H1 (cell line): ENCODE results near the gene SNRPD3. TPM values are rescaled to one million over a fixed set of nuclear protein-coding genes. Genes with fewer than 3 reads are reported as not detected.
"Not testable (repeated sequence)": the region's sequence is repeated elsewhere in the genome, so short reads cannot be mapped to it uniquely, and the experiment has no call there.

Source experiments
- CTCF ChIA-PET: fragments of 300-600 bp; sonication (Branson Sonifier 250); formaldehyde crosslinking; loops from one replicate; lab custom pipeline; 2021; ENCODE audit not compliant: partially characterized antibody; lab: Charles Lee
- POLR2A ChIA-PET: fragments of 300-600 bp; sonication (Branson Sonifier 250); formaldehyde crosslinking; loops from one replicate; lab custom pipeline; 2021; ENCODE audit warnings: inconsistent platforms; ENCODE audit not compliant: partially characterized antibody; lab: Charles Lee
- DNase-seq, 2 experiments: peaks; one replicate each; pipeline versions ENCODE4 v3.0.0 to v3.0.0-alpha.2; 2010 to 2022; ENCODE audit warnings: low spot score in 2 of 2, low read depth in 1 of 2, mixed read lengths in 1 of 2
- FAIRE-seq: peaks from 2 replicates; lab custom pipeline; 2011; peaks lifted over from hg19 to GRCh38; lab: Jason Lieb, UNC
- H2AFZ ChIP-seq: 2 replicates; pipeline ENCODE4 v1.8.1; 2012; ENCODE audit warnings: low read length, inconsistent platforms
- H2AK5ac ChIP-seq: 2 replicates; pipeline ENCODE4 v1.6.1; 2013; ENCODE audit warnings: low read depth, low read length
- H2BK120ac ChIP-seq: replicated peaks from 2 replicates; pipeline ENCODE3; 2013; ENCODE audit warnings: low read depth, low read length, inconsistent platforms
- H2BK12ac ChIP-seq: 2 replicates; pipeline ENCODE4 v1.6.1; 2013; ENCODE audit warnings: low read depth, low read length
- H2BK15ac ChIP-seq: 2 replicates; pipeline ENCODE4 v1.6.1; 2013; ENCODE audit warnings: low read length
- H2BK20ac ChIP-seq: 2 replicates; pipeline ENCODE4 v1.6.1; 2013; ENCODE audit warnings: low read length
- H2BK5ac ChIP-seq: 2 replicates; pipeline ENCODE4 v1.6.1; 2013; ENCODE audit warnings: low read depth, low read length
- H3K14ac ChIP-seq: 2 replicates; pipeline ENCODE4 v1.6.1; 2013; ENCODE audit warnings: inconsistent platforms; ENCODE audit not compliant: insufficient read length
- H3K18ac ChIP-seq: 2 replicates; pipeline ENCODE4 v1.6.1; 2013; ENCODE audit warnings: low read length; ENCODE audit errors: extremely low read depth
- H3K23ac ChIP-seq: 2 replicates; pipeline ENCODE4 v1.6.1; 2013; ENCODE audit warnings: inconsistent platforms; ENCODE audit not compliant: insufficient read length
- H3K23me2 ChIP-seq: 2 replicates; pipeline ENCODE4 v1.6.1; 2013; ENCODE audit warnings: low read depth, low read length
- H3K27ac ChIP-seq: 2 replicates; pipeline ENCODE4 v1.6.1; 2011; ENCODE audit warnings: low read depth, low read length, inconsistent platforms
- H3K27me3 ChIP-seq, 4 experiments: replicated peaks in 1 of 4; 1 replicate in 1 of 4; 2 replicates in 3 of 4; pipeline versions ENCODE4 v1.6.1 to v1.8.1; 2011 to 2013; ENCODE audit warnings: low read length in 3 of 4, mild to moderate bottlenecking in 3 of 4, inconsistent platforms in 2 of 4, mixed read lengths in 2 of 4, moderate library complexity in 1 of 4; ENCODE audit not compliant: control insufficient read depth in 3 of 4, insufficient read depth in 3 of 4; ENCODE audit errors: extremely low read depth in 1 of 4
- H3K36me3 ChIP-seq, 4 experiments: 2 replicates each; pipeline versions ENCODE4 v1.6.1 to v1.8.1; 2011 to 2013; ENCODE audit warnings: mild to moderate bottlenecking in 4 of 4, low read length in 3 of 4, moderate library complexity in 2 of 4, control low read depth in 1 of 4, inconsistent platforms in 1 of 4; ENCODE audit not compliant: insufficient read depth in 4 of 4, control insufficient read depth in 2 of 4
- H3K4ac ChIP-seq: replicated peaks from 2 replicates; pipeline ENCODE3; 2013; ENCODE audit warnings: low read length, low read depth, mixed read lengths, inconsistent platforms; ENCODE audit not compliant: insufficient read length
- H3K4me1 ChIP-seq, 4 experiments: replicated peaks in 1 of 4; 1 replicate in 1 of 4; 2 replicates in 3 of 4; pipeline versions ENCODE4 v1.6.1 to v1.8.1; 2011 to 2013; ENCODE audit warnings: low read length in 3 of 4, inconsistent platforms in 2 of 4, mixed read lengths in 1 of 4; ENCODE audit not compliant: insufficient read depth in 4 of 4, control insufficient read depth in 3 of 4
- H3K4me2 ChIP-seq, 2 experiments: 2 replicates each; pipeline versions ENCODE4 v1.6.1 to v1.8.1; 2011 to 2013; ENCODE audit warnings: low read depth in 2 of 2, low read length in 2 of 2, control low read depth in 1 of 2, inconsistent platforms in 1 of 2, mild to moderate bottlenecking in 1 of 2; ENCODE audit not compliant: insufficient read depth in 1 of 2
- H3K4me3 ChIP-seq, 4 experiments: fragments of 200-600, 300-600 bp in 1 of 4; sonication (generic), shearing (Covaris generic), sonication (Bioruptor Twin) in 1 of 4; 2 replicates each; pipeline versions ENCODE4 v1.5.1 to v1.8.1; 2011 to 2016; ENCODE audit warnings: low read length in 4 of 4, low read depth in 3 of 4, control low read depth in 2 of 4, inconsistent platforms in 2 of 4, mild to moderate bottlenecking in 2 of 4, mixed read lengths in 1 of 4, moderate library complexity in 1 of 4; ENCODE audit not compliant: insufficient read depth in 2 of 4; ENCODE audit errors: extremely low read depth in 1 of 4
- H3K56ac ChIP-seq: replicated peaks from 2 replicates; pipeline ENCODE3; 2013; ENCODE audit warnings: low read depth, mild to moderate bottlenecking, mixed read lengths, low read length, inconsistent platforms; ENCODE audit not compliant: insufficient read length
- H3K79me1 ChIP-seq: 2 replicates; pipeline ENCODE4 v1.6.1; 2013; ENCODE audit warnings: low read depth, low read length, control low read depth
- H3K79me2 ChIP-seq, 2 experiments: 2 replicates each; pipeline versions ENCODE4 v1.6.1 to v1.8.1; 2012 to 2013; ENCODE audit warnings: low read length in 2 of 2, mild to moderate bottlenecking in 2 of 2, inconsistent platforms in 1 of 2; ENCODE audit not compliant: insufficient read depth in 2 of 2, control insufficient read depth in 1 of 2
- H3K9ac ChIP-seq, 4 experiments: replicated peaks in 1 of 4; 1 replicate in 1 of 4; 2 replicates in 3 of 4; pipeline versions ENCODE4 v1.6.1 to v1.8.1; 2011 to 2013; ENCODE audit warnings: low read depth in 3 of 4, low read length in 3 of 4, control low read depth in 2 of 4, mild to moderate bottlenecking in 2 of 4, moderate library complexity in 2 of 4, inconsistent platforms in 1 of 4; ENCODE audit errors: extremely low read depth in 1 of 4
- H3K9me3 ChIP-seq, 2 experiments: 2 replicates each; pipeline versions ENCODE4 v1.6.1 to v1.8.1; 2012 to 2013; ENCODE audit warnings: mild to moderate bottlenecking in 2 of 2, moderate library complexity in 2 of 2, control low read depth in 1 of 2, inconsistent platforms in 1 of 2, low read depth in 1 of 2, low read length in 1 of 2, mixed read lengths in 1 of 2; ENCODE audit not compliant: insufficient read depth in 2 of 2
- H4K20me1 ChIP-seq, 2 experiments: replicated peaks in 1 of 2; 2 replicates each; pipeline versions ENCODE3 to v1.8.1; 2011 to 2013; ENCODE audit warnings: inconsistent platforms in 2 of 2, low read length in 2 of 2, mild to moderate bottlenecking in 1 of 2; ENCODE audit not compliant: insufficient read depth in 2 of 2, control insufficient read depth in 1 of 2
- H4K5ac ChIP-seq: 2 replicates; pipeline ENCODE4 v1.6.1; 2013; ENCODE audit warnings: low read length, low read depth, mixed read lengths, inconsistent platforms; ENCODE audit not compliant: insufficient read length
- H4K8ac ChIP-seq: 2 replicates; pipeline ENCODE4 v1.8.0; 2013; ENCODE audit warnings: mild to moderate bottlenecking, moderate library complexity, low read length, inconsistent platforms; ENCODE audit not compliant: insufficient read depth; ENCODE audit errors: extremely low read depth
- H4K91ac ChIP-seq: replicated peaks from 2 replicates; pipeline ENCODE3; 2013; ENCODE audit warnings: low read length, mixed read lengths, inconsistent platforms; ENCODE audit not compliant: insufficient read length
- JUND ChIP-seq: IDR thresholded peaks from 2 replicates; pipeline ENCODE4 v1.6.1; 2011; ENCODE audit warnings: mild to moderate bottlenecking, improper control_type of control experiment, low read length
- KDM1A ChIP-seq: fragments of 200-600, 300-600 bp; sonication (generic); IDR thresholded peaks from 2 replicates; pipeline ENCODE4 v1.7.1; 2016; ENCODE audit warnings: mild to moderate bottlenecking, low read length, borderline replicate concordance
- WGBS, 2 experiments: shearing (Covaris generic) in 1 of 2; methylation state at CpG; one replicate each; pipeline versions ENCODE4 v1.1.6 to v1.1.7; 2013 to 2015; ENCODE audit warnings: low lambda C conversion rate in 2 of 2, mixed read lengths in 2 of 2, inconsistent platforms in 1 of 2, low coverage in 1 of 2, missing lambda C conversion rate in 1 of 2; ENCODE audit not compliant: insufficient replicate concordance in 2 of 2, insufficient coverage in 1 of 2, insufficient read length in 1 of 2; ENCODE audit errors: extremely low coverage in 1 of 2, missing lambda C conversion rate in 1 of 2; 5-methylcytosine and 5-hydroxymethylcytosine counted together
- polyA plus RNA-seq, 7 experiments: library from polyadenylated mRNA; depleted of rRNA in 3 of 7; stranded (reverse) in 5 of 7; unstranded in 2 of 7; fragments of >200 nt in 5 of 7; fragments of 200-250 nt in 2 of 7; gene quantifications; 1 replicate in 5 of 7; 2 replicates in 1 of 7; 4 replicates in 1 of 7; pipeline versions ENCODE4 v1.2.1 to v1.2.3, GENCODE V29; 2011 to 2013; ENCODE audit warnings: missing spikeins in 2 of 7, mixed read lengths in 2 of 7
- total RNA-seq: library from RNA; stranded (reverse); fragmentation: NEBNext Ultra II Directional; extraction: Animal tissue kit (Norgen Biotek cat#: 25700); gene quantifications from 2 replicates; pipeline ENCODE4 v1.2.1, GENCODE V29; 2021

Gene SNRPD3
- total and polyA plus RNA-seq, 2 of the 8 experiments (the other 6 are each of a cell fraction or from before 2014, with no cell fraction given) = 200 to 455 TPM

- TF ChIP-seq JUND = no peak
- no peak for TF ChIP-seq KDM1A
Measured at GRCh38 chr22:24529898-24530297, 25.9 kb upstream of the SNRPD3 start (continued).

GRCh38 chr22:24530968-24531367, 24.8 kb upstream of the SNRPD3 start:
- H3K9me3 ChIP-seq, H3K79me1 ChIP-seq, H3K4ac ChIP-seq, H4K20me1 ChIP-seq, H4K8ac ChIP-seq, H2AFZ ChIP-seq, H3K79me2 ChIP-seq, H2BK20ac ChIP-seq, POLR2A ChIA-PET, H3K56ac ChIP-seq, H3K4me3 ChIP-seq, H2BK15ac ChIP-seq, H3K27me3 ChIP-seq, H3K36me3 ChIP-seq, H3K9ac ChIP-seq, FAIRE-seq, H4K91ac ChIP-seq, H2BK12ac ChIP-seq, H3K4me1 ChIP-seq, H4K5ac ChIP-seq, H3K27ac ChIP-seq, H3K4me2 ChIP-seq, H2AK5ac ChIP-seq, H3K18ac ChIP-seq, H2BK5ac ChIP-seq, H2BK120ac ChIP-seq, H3K23me2 ChIP-seq, DNase-seq, H3K23ac ChIP-seq: not testable (repeated sequence)
- H3K14ac ChIP-seq = peak overlapping the region; percentile 61
- CTCF ChIA-PET = interaction anchor here (1.3 to 6.7 kb wide), 4 partner anchors 10 to 110 kb away, joined by 3 to 74 read pairs (median 4); no protein-coding TSS in a partner anchor
- WGBS, 2 experiments = 77% methylated on average over 3 of the region's 3 CpGs; no CpG with 5 or more reads in 1 of the 2 experiments
